BLaER1 treated with 17β-estradiol and CSF1 and Interleukin-3, amounts not matched to agents 10 nM and 100 nM (cell line): ENCODE measurements around the gene IL15RA.

Experiments used
- H3K27ac ChIP-seq, 11 experiments: shearing (Covaris generic); formaldehyde crosslinking; 2 replicates each; pipeline ENCODE4 v1.8.1; 2022
- H3K27me3 ChIP-seq, 11 experiments: shearing (Covaris generic); formaldehyde crosslinking; 2 replicates each; pipeline ENCODE4 v1.8.1; 2022
- H3K36me3 ChIP-seq, 11 experiments: shearing (Covaris generic); formaldehyde crosslinking; 2 replicates each; pipeline ENCODE4 v1.8.1; 2022
- H3K4me1 ChIP-seq, 10 experiments: shearing (Covaris generic); formaldehyde crosslinking; 2 replicates each; pipeline ENCODE4 v1.8.1; 2022
- H3K4me2 ChIP-seq, 11 experiments: shearing (Covaris generic); formaldehyde crosslinking; 2 replicates each; pipeline ENCODE4 v1.8.1; 2022
- H3K4me3 ChIP-seq, 10 experiments: shearing (Covaris generic); formaldehyde crosslinking; 2 replicates each; pipeline ENCODE4 v1.8.1; 2022
- H3K9ac ChIP-seq, 11 experiments: shearing (Covaris generic); formaldehyde crosslinking; 2 replicates each; pipeline ENCODE4 v1.8.1; 2022
- H3K9me3 ChIP-seq, 11 experiments: shearing (Covaris generic); formaldehyde crosslinking; replicated peaks in 1 of 11; 2 replicates each; pipeline ENCODE4 v1.8.1; 2022
- H4K20me1 ChIP-seq, 11 experiments: shearing (Covaris generic); formaldehyde crosslinking; 2 replicates each; pipeline ENCODE4 v1.8.1; 2022
- Cebpa-rat ChIP-seq, 11 experiments: shearing (Covaris generic); IDR thresholded peaks; 2 replicates each; pipeline ENCODE4 v1.8.1; 2022

IL15RA gene

DNA sequence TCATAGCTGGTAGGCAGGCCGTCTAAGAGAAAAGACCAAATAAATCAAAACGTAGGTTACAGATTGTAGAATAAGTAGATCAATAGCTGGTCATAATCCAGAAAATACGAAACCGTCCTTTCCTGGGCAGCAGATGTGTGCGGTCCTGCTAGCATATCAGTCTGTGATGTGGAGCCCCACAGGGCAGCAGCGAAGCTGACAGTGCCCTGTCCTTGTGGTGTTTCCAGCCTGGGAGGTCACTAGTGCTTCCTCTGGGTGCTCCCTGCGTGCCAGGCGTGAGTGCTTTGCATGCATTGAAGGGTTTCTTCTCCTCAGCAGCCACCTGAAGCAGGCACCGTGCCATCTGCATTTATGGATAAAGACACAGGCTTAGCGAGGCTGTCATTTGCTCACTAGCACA lies 41.7 kb downstream of the IL15RA start:
- no peak overlapping the region for H3K9ac ChIP-seq
- no peak overlapping the region for H3K4me2 ChIP-seq
- no peaks in the 10 kb centered on the region for H3K4me1 ChIP-seq
- H3K27me3 ChIP-seq: no peaks in the 10 kb centered on the region
- H3K4me3 ChIP-seq: no peak overlapping the region
- H3K9me3 ChIP-seq: no peaks in the 10 kb centered on the region
- H4K20me1 ChIP-seq: peaks cover 0 to 8% (median 0%) of the 10 kb centered on the region in 11 experiments; a peak in 2 of 22 replicates
- H3K27ac ChIP-seq: no peak overlapping the region
- peaks cover 75 to 86% (median 85%) of the 10 kb centered on the region in 11 experiments for H3K36me3 ChIP-seq
- no peak for TF ChIP-seq Cebpa-rat (IDR thresholded peaks at IDR 0.05)

DNA sequence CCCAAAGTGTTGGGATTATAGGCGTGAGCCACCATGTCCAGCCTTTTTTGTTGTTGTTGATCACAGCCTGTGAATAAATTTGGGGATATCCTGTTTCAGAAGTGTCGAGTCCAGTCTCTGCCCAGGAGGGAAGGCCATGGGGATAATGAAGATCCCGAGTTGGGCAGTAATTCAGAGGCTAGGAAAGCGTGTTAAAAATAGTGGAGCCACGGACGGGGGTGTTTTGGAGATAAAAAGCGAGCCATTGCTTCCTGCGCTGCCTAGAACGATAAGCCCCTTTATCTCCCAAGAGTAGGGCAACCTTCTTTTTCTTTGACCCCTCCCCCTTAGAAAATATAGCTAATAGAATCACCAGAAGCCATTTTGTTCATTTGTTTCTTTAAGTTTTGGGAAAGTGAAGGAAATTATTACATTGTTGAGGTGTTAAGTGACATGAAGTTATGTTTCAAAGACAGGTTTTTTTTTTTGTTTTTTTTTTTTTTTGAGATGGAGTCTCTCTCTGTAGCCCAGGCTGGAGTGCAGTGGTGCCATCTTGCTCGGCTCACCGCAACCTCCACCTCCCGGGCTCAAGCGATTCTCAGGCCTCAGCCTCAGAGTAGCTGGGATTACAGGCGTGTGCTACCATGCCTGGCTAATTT lies 43.3 kb downstream of the IL15RA start:
- no peak overlapping the region for H3K27ac ChIP-seq
- H3K4me1 ChIP-seq: no peaks in the 10 kb centered on the region
- no peaks in the 10 kb centered on the region for H3K27me3 ChIP-seq
- no peak for TF ChIP-seq Cebpa-rat (IDR thresholded peaks at IDR 0.05)
- H3K4me2 ChIP-seq: no peak overlapping the region
- H4K20me1 ChIP-seq: peaks cover 0 to 13% (median 0%) of the 10 kb centered on the region in 11 experiments; a peak in 4 of 22 replicates
- H3K9ac ChIP-seq: no peak overlapping the region
- peaks cover 91 to 100% (median 99%) of the 10 kb centered on the region in 11 experiments for H3K36me3 ChIP-seq
- no peaks in the 10 kb centered on the region for H3K9me3 ChIP-seq
- H3K4me3 ChIP-seq: no peak overlapping the region

DNA sequence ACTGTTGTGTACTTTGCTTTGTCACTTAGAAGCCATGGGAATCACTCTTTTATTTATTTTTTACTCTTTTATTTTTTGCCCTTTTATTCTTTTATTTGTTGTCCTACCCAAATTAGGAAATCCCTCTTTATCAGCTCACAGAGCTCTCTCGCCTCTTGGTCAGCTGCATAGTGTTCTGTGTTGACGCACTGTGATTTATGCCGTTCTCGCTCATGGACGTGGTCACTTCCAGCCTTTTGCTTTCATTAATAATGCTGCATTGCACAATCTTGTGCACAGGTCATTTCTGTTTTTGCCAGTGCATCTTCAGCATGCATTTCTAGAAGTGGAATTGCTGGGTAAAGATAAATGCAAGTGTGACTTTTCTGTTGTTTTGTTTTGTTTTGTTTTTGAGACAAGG lies 45.0 kb downstream of the IL15RA start:
- peaks cover 95 to 100% (median 99%) of the 10 kb centered on the region in 11 experiments for H3K36me3 ChIP-seq

DNA sequence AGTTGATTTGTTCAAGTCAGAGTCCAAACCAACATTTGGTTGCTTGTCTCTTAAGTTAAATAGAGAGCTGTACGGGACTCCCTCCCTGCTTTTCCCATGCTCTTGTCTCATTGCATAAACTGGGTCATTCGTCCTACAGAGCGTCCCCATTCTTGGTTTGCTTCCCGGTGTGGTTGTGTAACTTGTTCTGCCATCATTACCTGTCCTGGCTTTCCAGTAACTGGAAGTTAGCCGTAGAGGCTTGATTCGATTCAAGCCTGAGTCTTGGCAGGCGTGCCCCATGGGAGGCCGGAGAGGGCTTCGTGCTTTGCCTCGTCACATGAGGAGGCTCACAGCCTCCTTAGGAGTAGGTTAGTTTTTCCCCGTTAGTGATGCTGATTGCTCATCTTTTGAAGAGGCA lies 47.1 kb downstream of the IL15RA start:
- H3K4me1 ChIP-seq: no peaks in the 10 kb centered on the region
- peaks cover 94 to 100% (median 99%) of the 10 kb centered on the region in 11 experiments for H3K36me3 ChIP-seq
- no peak for TF ChIP-seq Cebpa-rat (IDR thresholded peaks at IDR 0.05)
- no peak overlapping the region for H3K4me3 ChIP-seq
- peaks cover 0 to 8% (median 0%) of the 10 kb centered on the region in 11 experiments; a peak in 4 of 22 replicates for H4K20me1 ChIP-seq
- no peak overlapping the region for H3K9ac ChIP-seq
- no peaks in the 10 kb centered on the region for H3K9me3 ChIP-seq
- H3K27ac ChIP-seq: no peak overlapping the region
- H3K27me3 ChIP-seq: no peaks in the 10 kb centered on the region
- H3K4me2 ChIP-seq: no peak overlapping the region

More for the DNA sequence above, 45.0 kb downstream of the IL15RA start:
- Histone ChIP-seq H4K20me1 (peaks cover 0 to 13% (median 0%) of the 10 kb centered on the region in 11 experiments; a peak in 4 of 22 replicates), H3K4me2 (no peak overlapping the region), H3K9me3 (no peaks in the 10 kb centered on the region), H3K9ac (no peak overlapping the region), H3K27me3 (no peaks in the 10 kb centered on the region), H3K4me1 (no peaks in the 10 kb centered on the region), H3K4me3 (no peak overlapping the region), H3K27ac (no peak overlapping the region)
- TF ChIP-seq Cebpa-rat (IDR thresholded peaks at IDR 0.05): 0 out of 22 replicates have a peak, but pooled peaks of 1 of the 11 experiments have one; percentile 28

GRCh38 chr10:5929442-5929841 lies 47.9 kb downstream of the IL15RA start:
- Histone ChIP-seq H3K27ac (no peak overlapping the region), H3K36me3 (peaks cover 94 to 100% (median 99%) of the 10 kb centered on the region in 11 experiments)

GRCh38 chr10:5927306-5927705 lies 50.0 kb downstream of the IL15RA start:
- no peak overlapping the region for H3K9ac ChIP-seq
- H3K4me2 ChIP-seq: no peak overlapping the region
- no peak overlapping the region for H3K27ac ChIP-seq
- H3K36me3 ChIP-seq: peaks cover 97 to 100% (median 99%) of the 10 kb centered on the region in 11 experiments
- TF ChIP-seq Cebpa-rat (IDR thresholded peaks at IDR 0.05): no peak
- H3K4me3 ChIP-seq: no peak overlapping the region
- no peaks in the 10 kb centered on the region for H3K4me1 ChIP-seq
- H3K9me3 ChIP-seq: no peaks in the 10 kb centered on the region
- H3K27me3 ChIP-seq: no peaks in the 10 kb centered on the region
- H4K20me1 ChIP-seq: peaks cover 0 to 6% (median 0%) of the 10 kb centered on the region in 11 experiments; a peak in 4 of 22 replicates

More at GRCh38 chr10:5929442-5929841, 47.9 kb downstream of the IL15RA start:
- Histone ChIP-seq H3K27me3 (no peaks in the 10 kb centered on the region), H3K4me2 (no peak overlapping the region), H3K4me3 (no peak overlapping the region), H3K4me1 (no peaks in the 10 kb centered on the region), H3K9ac (no peak overlapping the region), H4K20me1 (peaks cover 0 to 8% (median 0%) of the 10 kb centered on the region in 11 experiments; a peak in 4 of 22 replicates), H3K9me3 (no peaks in the 10 kb centered on the region)
- no peak for TF ChIP-seq Cebpa-rat (IDR thresholded peaks at IDR 0.05)

GRCh38 chr10:5924889-5925288 lies 52.5 kb downstream of the IL15RA start:
- H3K27me3 ChIP-seq: no peaks in the 10 kb centered on the region
- no peaks in the 10 kb centered on the region for H3K4me1 ChIP-seq
- peaks cover 97 to 100% (median 100%) of the 10 kb centered on the region in 11 experiments for H3K36me3 ChIP-seq
- H3K4me2 ChIP-seq: no peak overlapping the region
- no peak overlapping the region for H3K27ac ChIP-seq
- no peak overlapping the region for H3K4me3 ChIP-seq
- H4K20me1 ChIP-seq: peaks cover 0 to 8% (median 0%) of the 10 kb centered on the region in 11 experiments; a peak in 3 of 22 replicates
- no peak for TF ChIP-seq Cebpa-rat (IDR thresholded peaks at IDR 0.05)
- H3K9me3 ChIP-seq: no peaks in the 10 kb centered on the region
- H3K9ac ChIP-seq: no peak overlapping the region

DNA sequence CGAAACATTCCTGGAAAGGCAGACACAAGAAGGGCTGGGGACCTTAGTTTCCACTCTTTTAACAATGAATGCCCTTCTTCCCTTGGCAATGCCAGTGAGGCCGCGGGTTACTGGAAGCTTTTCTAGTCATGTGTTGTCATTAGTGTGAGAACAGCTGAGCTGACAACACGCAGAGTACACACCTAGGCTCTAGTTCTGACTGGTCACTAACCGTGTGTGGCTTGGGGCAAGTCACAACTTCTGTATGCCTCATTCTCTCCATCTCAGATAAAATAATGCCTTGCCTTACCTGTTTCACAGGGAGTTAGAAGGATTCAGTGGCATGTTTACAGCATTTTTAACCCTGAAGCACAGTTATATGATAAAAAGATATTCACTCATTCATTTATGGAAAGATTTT lies 55.6 kb downstream of the IL15RA start:
- H3K4me1 ChIP-seq: no peaks in the 10 kb centered on the region
- H3K36me3 ChIP-seq: peaks cover 97 to 100% (median 100%) of the 10 kb centered on the region in 11 experiments
- no peak overlapping the region for H3K4me3 ChIP-seq
- H3K27me3 ChIP-seq: no peaks in the 10 kb centered on the region
- no peak for TF ChIP-seq Cebpa-rat (IDR thresholded peaks at IDR 0.05)
- H3K27ac ChIP-seq: no peak overlapping the region
- peaks cover 0 to 7% (median 0%) of the 10 kb centered on the region in 11 experiments; a peak in 1 of 22 replicates for H4K20me1 ChIP-seq
- H3K9me3 ChIP-seq: no peaks in the 10 kb centered on the region
- H3K4me2 ChIP-seq: no peak overlapping the region
- no peak overlapping the region for H3K9ac ChIP-seq

DNA sequence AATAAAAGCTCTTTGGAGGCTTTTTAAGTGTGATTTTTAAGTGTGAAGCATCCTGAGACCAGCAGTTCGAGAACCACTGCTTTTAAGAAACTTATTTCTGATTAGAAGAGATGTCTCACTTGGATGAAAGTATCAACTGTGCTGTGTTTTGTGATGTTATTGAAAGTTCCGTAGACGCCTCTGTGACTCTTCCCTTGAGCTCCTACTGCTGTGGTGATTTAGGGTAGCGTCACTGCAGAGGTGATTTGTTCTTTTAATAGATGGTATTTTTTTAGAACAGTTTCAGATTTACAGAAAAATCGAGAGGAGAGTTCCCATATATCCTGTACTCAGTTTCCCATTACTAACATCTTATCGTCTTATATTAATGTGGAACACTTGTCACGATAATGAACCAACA lies 57.8 kb downstream of the IL15RA start:
- Histone ChIP-seq H3K4me2 (no peak overlapping the region), H3K27me3 (no peaks in the 10 kb centered on the region), H3K9me3 (no peaks in the 10 kb centered on the region), H3K9ac (no peak overlapping the region), H3K4me3 (no peak overlapping the region), H3K27ac (no peak overlapping the region), H4K20me1 (peaks cover 0 to 15% (median 0%) of the 10 kb centered on the region in 11 experiments; a peak in 3 of 22 replicates), H3K36me3 (peaks cover 98 to 100% (median 100%) of the 10 kb centered on the region in 11 experiments), H3K4me1 (no peaks in the 10 kb centered on the region)
- TF ChIP-seq Cebpa-rat (IDR thresholded peaks at IDR 0.05): no peak
